Lung (tissue), 12 donors: ENCODE results near the gene GALNT9. TPM values are rescaled to one million over a fixed set of nuclear protein-coding genes. Genes with fewer than 3 reads are reported as not detected.

Experiments
- ATAC-seq: fragments of 200-7000 bp; cut with Tn5 transposase; one replicate; pipeline ENCODE4 v1.9.1; 2020; ENCODE audit warnings: moderate number of reproducible peaks; ENCODE audit not compliant: insufficient read depth, low FRiP score
- DNase-seq, 3 donors: peaks; one replicate each; pipeline ENCODE4 v3.0.0-alpha.2; 2013 to 2017
- H3K27ac ChIP-seq, 2 donors: one replicate each; pipeline ENCODE4 v1.5.1; 2013; ENCODE audit warnings: mild to moderate bottlenecking in 2 of 2, moderate library complexity in 2 of 2, control low read depth in 1 of 2, inconsistent platforms in 1 of 2, low read depth in 1 of 2, low read length in 1 of 2
- H3K27me3 ChIP-seq, 3 donors: one replicate each; pipeline ENCODE4 v1.5.1; 2013; ENCODE audit warnings: low read length in 2 of 3; ENCODE audit not compliant: control insufficient read depth in 3 of 3, insufficient read depth in 3 of 3
- H3K36me3 ChIP-seq, 4 donors: one replicate each; pipeline ENCODE4 v1.5.1; 2013; ENCODE audit warnings: low read length in 4 of 4, mild to moderate bottlenecking in 1 of 4, moderate library complexity in 1 of 4; ENCODE audit not compliant: control insufficient read depth in 4 of 4, insufficient read depth in 4 of 4
- H3K4me1 ChIP-seq, 5 donors: one replicate each; pipeline ENCODE4 v1.5.1; 2013; ENCODE audit warnings: low read length in 5 of 5, mild to moderate bottlenecking in 2 of 5, moderate library complexity in 1 of 5; ENCODE audit not compliant: control insufficient read depth in 5 of 5, insufficient read depth in 5 of 5
- H3K4me3 ChIP-seq: one replicate; pipeline ENCODE4 v1.5.1; 2013; ENCODE audit warnings: mild to moderate bottlenecking, control low read depth, moderate library complexity
- H3K9ac ChIP-seq, 2 donors: one replicate each; pipeline ENCODE4 v1.5.1; 2013; ENCODE audit warnings: low read length in 2 of 2, control low read depth in 1 of 2; ENCODE audit not compliant: insufficient read depth in 1 of 2
- H3K9me3 ChIP-seq, 4 donors: one replicate each; pipeline ENCODE4 v1.5.1; 2013; ENCODE audit warnings: low read length in 3 of 4, mild to moderate bottlenecking in 1 of 4, moderate library complexity in 1 of 4; ENCODE audit not compliant: control insufficient read depth in 4 of 4, insufficient read depth in 3 of 4
- WGBS, 2 donors: extraction: QIAGEN DNeasy Blood & Tissue Kit; methylation state at CpG; one replicate each; pipeline ENCODE4 v1.1.7; 2013; 5-methylcytosine and 5-hydroxymethylcytosine counted together
- polyA plus RNA-seq, 2 donors: library from polyadenylated mRNA; stranded (reverse); fragments of 200-250 nt; gene quantifications; one replicate each; pipeline ENCODE4 v1.2.1, GENCODE V29; 2013
- total RNA-seq, 2 donors: library from RNA; depleted of rRNA in 1 of 2; stranded (reverse); fragments of >200 nt in 1 of 2; gene quantifications; one replicate each; pipeline ENCODE4 v1.2.1, GENCODE V29; 2014 to 2021
- TF ChIP-seq, protein P1 (sequence below): IDR thresholded peaks from 2 replicates; pipeline ENCODE4 v1.5.1; 2012; ENCODE audit warnings: mild to moderate bottlenecking; ENCODE audit errors: control extremely low read depth, extremely low read depth
- donor health status: control.
- donor health status: control.
- donor health status: Bipolar disorder and iron deficiency.
- donor health status: healthy.
- donor health status: DM: yes; HTN: yes; CAD: no.

The GALNT9 gene
- total and polyA plus RNA-seq, 4 donors, result 0.13 to 1.7 (median 0.79) TPM

DNA sequence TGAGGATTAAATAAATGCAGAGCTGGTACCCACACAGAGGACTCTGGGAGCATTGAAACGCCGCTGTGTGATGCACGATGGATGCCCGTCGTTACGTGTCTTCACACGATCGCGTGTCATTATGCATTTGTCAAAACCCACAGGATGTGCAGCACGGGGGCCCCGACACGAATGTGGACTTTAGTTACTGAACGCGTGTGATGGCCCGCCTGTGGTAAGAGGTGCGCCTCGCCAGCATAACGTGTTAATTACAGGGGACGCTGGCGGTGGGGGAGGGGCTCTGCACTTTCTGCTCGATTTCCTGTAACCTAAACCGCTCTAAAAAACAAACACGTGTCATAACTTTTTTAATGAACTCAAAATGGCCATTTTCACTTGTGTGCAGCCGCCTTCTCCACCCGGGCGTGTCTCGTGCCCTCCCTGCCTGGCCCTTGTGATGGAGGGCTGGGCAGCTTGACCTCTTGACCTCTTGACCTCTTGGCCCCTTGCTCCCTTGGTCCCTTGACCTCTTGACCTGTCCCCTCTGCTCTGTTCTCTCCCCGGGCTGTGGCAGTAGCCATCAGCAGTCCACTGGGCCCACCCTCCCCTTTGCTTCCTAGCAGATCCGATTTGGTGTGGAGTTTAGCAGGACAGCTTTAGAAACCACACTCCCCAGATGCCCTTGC is 33.7 kb upstream of the GALNT9 start:
- Histone ChIP-seq H3K4me3 (no peak overlapping the region), H3K9me3 (peaks cover 0 to 7% (median 0%) of the 10 kb centered on the region in 4 donors), H3K4me1 (peaks cover 0 to 4% (median 0%) of the 10 kb centered on the region in 5 donors), H3K27ac (no peak overlapping the region), H3K36me3 (no peaks in the 10 kb centered on the region), H3K9ac (no peak overlapping the region), H3K27me3 (peaks cover 0 to 6% (median 0%) of the 10 kb centered on the region in 3 donors)
- 86 to 87% methylated on average over 29 of the region's 29 CpGs for WGBS, 2 donors
- TF ChIP-seq, protein P1, sequence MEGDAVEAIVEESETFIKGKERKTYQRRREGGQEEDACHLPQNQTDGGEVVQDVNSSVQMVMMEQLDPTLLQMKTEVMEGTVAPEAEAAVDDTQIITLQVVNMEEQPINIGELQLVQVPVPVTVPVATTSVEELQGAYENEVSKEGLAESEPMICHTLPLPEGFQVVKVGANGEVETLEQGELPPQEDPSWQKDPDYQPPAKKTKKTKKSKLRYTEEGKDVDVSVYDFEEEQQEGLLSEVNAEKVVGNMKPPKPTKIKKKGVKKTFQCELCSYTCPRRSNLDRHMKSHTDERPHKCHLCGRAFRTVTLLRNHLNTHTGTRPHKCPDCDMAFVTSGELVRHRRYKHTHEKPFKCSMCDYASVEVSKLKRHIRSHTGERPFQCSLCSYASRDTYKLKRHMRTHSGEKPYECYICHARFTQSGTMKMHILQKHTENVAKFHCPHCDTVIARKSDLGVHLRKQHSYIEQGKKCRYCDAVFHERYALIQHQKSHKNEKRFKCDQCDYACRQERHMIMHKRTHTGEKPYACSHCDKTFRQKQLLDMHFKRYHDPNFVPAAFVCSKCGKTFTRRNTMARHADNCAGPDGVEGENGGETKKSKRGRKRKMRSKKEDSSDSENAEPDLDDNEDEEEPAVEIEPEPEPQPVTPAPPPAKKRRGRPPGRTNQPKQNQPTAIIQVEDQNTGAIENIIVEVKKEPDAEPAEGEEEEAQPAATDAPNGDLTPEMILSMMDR, result no peak
- ATAC-seq (no peak), DNase-seq (no peak)

DNA sequence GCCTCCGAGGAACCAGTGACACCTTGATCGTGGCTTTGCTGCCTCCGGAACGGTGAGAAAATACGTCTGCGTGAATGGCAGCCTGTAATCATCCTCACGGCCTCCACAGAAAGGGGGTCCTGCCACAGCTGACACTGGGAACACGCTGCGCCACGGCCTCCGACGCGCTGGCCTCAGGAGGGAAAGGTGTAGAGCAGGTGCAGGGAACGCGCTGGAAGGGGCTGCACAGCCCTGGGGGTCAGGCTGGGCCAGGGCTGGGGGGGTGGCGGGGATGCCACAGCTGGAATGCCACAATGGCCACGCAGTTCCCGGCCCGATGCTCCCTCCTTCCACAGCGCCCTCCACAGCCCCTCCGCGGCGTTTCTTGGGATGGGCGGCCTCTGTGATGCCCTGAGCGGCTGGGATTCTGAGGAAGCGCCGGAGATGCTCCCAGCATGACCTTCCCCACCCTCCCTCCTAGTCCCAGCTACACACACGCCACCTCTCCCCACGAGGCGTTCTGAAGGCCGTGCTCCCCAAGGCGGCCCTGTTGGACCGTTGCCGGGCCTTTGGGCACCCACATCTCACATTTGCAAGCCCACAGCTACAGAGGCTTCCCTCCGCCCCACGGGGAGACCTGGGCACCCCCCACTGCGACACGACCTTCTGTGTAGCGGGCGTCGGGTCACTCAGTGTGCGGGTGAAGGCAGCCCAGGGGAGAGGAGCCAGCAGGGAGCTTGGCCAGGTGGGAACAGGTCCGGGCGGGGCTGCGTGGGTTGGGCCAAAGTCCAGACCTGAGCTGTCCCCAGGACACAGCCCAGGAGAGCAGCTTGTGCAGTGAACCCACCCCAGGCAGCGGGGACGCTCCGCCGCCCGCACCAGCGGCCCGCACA is 31.8 kb upstream of the GALNT9 start:
- DNase-seq (no peak), ATAC-seq (no peak)
- H3K4me1 ChIP-seq, result peaks cover 0 to 9% (median 0%) of the 10 kb centered on the region in 5 donors
- no peak overlapping the region for H3K27ac ChIP-seq
- H3K27me3 ChIP-seq, result no peaks in the 10 kb centered on the region
- no peaks in the 10 kb centered on the region for H3K36me3 ChIP-seq
- H3K9ac ChIP-seq, result no peak overlapping the region
- peaks cover 0 to 7% (median 0%) of the 10 kb centered on the region in 4 donors for H3K9me3 ChIP-seq
- no peak overlapping the region for H3K4me3 ChIP-seq
- WGBS, 2 donors, result 88 to 91% methylated on average over 43 to 52 of the region's 52 CpGs
- TF ChIP-seq, protein P1, result no peak

DNA sequence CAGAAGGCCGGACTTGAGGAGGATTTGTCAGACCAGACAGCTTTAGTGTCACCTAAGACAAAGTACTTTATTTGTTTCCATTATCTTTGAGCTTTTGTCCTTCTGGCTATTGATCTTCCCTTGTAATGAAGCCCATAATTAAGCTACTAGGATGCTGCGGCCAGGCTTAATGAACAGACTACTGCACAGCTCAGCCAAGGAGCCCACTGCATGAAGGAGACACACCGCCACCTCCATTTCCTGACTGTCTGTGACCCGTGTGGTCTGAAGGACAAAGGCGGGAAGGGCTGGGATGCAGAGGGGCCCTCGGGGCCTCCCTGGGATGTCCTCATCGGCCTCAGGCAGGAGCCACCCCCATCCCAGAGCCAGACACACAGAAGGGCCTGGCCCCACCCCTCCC is 31.0 kb upstream of the GALNT9 start:
- TF ChIP-seq, protein P1, result no peak
- DNase-seq (no peak), ATAC-seq (no peak)
- H3K36me3 ChIP-seq, result no peaks in the 10 kb centered on the region
- peaks cover 0 to 9% (median 0%) of the 10 kb centered on the region in 5 donors for H3K4me1 ChIP-seq
- H3K27ac ChIP-seq, result no peak overlapping the region
- WGBS, 2 donors, result 77 to 84% methylated on average over 7 of the region's 7 CpGs
- H3K9me3 ChIP-seq, result peaks cover 0 to 7% (median 0%) of the 10 kb centered on the region in 4 donors
- H3K4me3 ChIP-seq, result no peak overlapping the region
- H3K27me3 ChIP-seq, result no peaks in the 10 kb centered on the region
- no peak overlapping the region for H3K9ac ChIP-seq
